GM21619 (cell line): ENCODE data around the gene PIANP.

Experiments
- ATAC-seq: cut with Tn5 transposase; IDR thresholded peaks from one replicate; pipeline ENCODE4 v1.9.1; 2021; ENCODE audit not compliant: unreplicated experiment

Gene PIANP

DNA sequence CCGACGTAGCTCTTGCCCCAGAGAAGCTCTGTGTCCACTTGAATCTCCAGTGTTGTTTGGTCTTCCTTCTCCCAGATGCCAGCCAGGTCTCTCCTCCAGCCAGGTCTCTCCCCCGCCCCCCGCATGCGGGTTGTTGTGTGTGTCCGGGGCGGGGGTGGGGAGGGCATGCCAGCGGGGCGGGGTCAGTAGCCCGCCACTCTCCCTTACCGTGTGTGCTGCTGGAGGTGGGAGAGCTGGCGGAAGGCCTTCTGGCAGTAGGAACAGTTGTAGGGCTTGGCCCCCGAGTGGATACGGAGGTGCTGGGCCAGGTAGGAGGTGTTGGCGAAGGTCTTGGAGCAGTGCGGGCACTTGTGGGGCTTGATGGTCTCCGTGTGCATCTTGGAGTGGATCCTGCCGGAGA is 28.5 kb downstream of the PIANP start:
- no peak for ATAC-seq

DNA sequence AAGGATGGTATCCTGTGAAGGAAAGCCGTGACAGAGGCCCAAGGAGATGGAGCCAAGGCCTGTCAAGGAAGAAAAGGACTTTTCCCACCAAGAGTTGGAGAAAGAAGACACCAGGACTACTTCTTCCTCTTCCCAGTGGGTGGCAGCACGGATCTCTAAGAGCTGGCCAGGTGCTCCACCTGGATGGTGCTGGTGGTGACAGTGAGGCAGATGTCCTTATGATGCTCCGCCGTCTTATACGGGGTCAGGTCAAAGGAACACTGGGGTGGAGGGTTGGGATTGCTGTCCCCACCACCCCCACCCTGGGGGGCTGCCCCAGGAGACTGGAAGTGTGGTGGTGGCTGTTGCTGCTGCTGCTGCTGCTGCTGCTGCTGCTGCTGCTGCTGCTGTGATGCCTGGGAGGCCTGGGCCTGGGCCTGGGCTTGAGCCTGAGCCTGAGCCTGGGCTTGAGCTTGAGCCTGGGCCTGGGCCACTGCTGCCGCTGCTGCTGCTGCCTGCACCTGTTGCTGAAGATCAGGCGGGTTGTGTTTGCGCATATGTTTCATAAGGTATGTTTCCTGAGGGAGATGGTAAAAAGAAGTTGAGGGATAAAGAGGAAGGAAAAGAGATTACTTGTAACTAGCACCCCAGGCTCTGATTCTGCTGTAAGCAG is 32.9 kb downstream of the PIANP start:
- ATAC-seq, result no peak

DNA sequence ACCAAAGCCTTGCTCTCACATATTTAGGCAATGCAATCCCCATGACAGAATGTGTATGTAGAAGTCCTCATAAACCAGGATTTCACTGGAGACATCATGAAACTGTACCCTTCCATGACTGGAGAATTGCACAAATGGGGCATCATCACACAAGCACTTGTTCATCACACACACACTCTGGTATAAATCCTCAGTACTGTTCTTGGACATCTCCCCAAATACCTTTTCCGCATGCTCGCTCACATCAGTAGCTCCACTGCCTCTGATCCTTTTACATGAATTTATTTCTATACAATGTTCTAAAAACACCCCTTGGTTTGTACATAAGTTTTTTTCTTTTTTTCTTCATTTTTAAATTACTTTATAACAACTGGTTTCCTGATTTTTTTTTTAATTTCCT is 34.4 kb downstream of the PIANP start:
- no peak for ATAC-seq

DNA sequence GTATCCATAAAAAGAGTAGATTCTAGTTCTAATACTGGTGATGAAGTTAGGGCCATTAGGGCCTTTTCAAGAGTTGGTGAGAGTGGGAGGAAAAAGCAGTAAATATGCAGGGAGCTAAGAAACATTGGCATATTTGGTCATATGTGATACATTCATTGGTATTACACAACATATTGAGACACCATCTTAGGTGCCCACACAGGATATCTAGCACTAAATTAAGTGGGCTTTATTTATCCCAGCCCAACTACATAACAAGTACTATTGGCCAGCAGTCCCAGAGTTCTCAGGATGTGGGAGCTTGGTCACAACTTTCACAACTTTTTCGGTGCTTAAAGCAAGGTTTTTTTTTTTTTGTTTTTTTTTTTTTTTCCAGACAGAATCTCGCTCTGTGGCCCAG is 35.7 kb downstream of the PIANP start:
- ATAC-seq, result no peak

DNA sequence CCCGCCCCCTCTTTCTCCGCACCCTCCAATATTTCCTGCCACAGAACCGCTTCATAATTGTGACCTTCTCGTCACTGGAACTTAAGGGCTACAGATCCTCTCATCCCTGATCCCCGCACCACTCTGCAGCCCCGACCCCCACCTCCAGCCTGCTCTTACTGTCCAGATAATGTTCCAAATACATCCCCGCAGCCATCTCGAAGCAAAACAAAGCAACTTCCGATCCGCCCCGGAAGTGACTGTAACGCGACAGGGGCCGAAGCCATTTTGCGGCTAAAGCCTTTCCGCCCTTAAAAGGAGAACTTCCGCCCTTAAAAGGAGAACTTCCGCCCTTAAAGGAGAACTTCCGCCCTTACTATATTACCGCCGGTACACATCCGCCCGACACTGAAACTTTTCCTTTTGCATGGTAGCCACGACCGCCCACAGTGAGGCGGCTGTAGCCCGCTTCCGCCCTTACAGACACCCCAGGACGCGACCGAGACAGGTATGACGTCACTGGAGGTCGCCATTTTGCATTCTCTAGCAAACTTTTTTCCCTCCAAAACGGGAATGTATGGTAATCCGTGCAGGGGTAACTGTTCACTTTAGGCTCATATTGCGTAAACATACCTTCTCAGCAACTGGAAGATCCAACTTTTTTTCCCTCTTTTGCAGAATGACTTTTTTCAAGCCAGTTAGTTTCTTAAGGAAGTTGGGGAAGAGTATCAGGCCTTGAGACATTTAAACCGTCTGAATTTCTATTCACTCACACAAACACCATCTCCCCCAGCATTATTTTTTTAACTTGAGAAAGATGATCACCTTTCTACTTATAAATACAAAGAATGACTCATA is 37.5 kb downstream of the PIANP start, which contains the start of gene ING4:
ING4 (minus strand) TSS at position 214 of the 837 bp plus-strand sequence; CDS start at position 196, 18 bp downstream.
- peak; percentile 99 for ATAC-seq

DNA sequence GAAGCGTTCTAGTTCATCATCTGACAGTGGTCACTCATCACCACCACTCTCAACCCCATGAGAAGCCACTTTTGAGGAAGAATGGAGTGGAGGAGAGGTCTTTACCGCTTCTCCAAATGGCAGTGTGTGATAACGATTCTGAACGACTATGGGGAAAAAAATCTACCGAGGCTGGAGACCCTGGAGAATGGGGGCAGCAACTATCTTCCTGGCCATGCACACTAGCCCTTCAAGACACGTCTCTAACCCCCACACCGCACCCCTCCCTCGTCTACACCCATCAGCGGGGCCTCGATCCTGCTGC is 38.1 kb downstream of the PIANP start:
- peak; percentile 14 for ATAC-seq

DNA sequence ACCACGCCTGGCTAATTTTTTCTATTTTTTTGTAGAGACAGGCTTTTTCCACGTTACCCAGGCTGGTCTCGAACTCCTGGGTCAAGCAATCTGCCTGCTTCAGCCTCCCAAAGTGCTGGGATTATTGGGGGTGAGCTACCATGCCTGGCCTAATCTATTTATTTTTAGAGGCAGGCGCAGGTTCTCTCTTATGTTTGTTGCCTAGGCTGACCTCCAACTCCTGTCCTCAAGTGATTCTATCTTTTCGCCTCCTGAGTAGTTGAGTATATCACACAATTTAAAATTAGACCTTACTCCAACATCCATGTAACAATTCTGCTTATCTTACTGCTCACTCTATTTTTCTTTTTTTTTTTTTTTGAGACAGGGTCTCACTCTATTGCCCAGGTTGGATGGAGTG is 46.6 kb downstream of the PIANP start:
- no peak for ATAC-seq

DNA sequence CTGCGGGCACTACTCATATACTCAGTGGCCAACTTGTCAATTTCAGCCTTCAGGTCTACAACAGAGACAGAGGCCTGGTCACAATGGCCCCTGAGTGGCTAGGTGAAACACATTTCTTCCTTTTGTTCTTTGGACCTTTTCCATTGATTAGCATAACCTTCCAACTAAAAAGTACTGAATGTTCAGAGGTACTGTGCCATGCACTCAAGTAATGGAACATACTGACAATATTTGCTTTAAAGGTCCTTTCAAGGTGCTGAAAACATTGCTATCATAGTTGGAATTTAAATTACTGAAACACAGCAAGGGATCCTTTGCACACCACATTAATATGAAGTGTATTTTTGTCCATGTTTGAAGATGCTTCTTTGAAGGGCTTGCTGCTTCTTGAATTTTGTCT is 47.3 kb downstream of the PIANP start:
- ATAC-seq, result no peak

DNA sequence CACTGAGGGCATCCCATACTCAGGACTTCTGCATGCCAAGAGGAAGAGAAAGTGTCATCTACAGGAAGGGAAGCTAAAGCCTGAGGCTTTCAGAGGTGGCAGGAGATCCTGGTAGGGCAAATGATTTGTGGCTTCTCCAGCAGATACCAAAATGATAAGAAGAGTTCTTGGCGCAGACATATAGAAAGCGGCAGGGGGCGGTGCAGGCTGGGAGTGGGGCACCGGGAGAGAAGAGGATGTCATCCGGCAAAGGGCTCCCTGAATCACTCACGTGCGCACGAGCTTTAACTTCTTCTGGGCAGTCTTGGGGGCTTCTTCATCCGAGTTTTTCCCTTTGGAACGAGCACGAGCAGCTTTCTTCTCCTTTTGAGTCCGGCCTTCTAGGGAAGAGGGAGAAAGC is 48.2 kb downstream of the PIANP start:
- no peak for ATAC-seq

DNA sequence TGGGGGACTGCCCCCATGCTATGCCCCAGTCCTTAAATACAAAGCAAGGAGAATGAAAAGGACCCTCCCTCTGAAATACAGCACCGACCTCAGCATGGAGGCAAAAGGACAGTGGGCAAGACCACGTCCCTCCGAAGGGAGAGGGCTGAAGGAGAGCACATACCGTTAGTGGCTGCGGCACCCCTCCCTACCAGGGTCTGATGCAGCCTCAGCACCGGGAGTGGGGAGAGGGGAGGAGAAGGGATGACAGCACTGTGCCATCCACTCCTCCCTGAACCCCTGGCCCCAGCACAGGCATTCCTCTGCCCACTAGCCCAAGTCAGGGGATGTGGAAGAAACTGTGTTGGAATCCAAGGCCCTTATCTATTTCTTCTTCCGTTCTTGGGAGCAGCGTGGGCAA is 49.8 kb downstream of the PIANP start:
- ATAC-seq, result no peak

DNA sequence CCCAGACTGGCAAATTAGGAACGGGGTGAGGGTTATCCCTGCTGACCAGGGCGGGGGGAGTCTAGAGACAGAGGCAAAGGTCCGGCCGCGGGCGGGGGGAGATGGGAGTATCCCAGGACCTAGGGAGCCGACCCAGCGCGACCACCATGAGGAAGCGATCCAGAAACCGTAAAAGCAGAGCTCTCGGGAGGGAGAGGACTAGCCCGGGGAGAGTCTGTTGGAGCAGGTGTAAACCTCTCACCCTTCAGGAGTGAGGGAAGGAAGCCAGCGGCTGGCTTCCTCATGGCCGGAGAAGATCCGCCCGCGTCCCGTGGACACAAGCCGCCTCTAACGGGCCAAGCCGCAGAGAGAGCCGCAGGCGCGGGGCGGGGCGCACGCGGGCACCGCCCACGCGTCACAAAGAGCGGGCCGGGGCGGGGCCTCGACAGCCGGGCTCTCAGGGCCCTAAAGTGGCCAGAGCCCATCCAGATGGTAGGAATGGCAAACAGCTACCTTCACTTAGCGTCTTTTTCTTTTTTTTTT is 53.5 kb downstream of the PIANP start, which contains the start of gene ACRBP:
ACRBP (minus strand) TSS at position 350 of the 522 bp plus-strand sequence; CDS start at position 284, 66 bp downstream.
- ATAC-seq, result no peak

DNA sequence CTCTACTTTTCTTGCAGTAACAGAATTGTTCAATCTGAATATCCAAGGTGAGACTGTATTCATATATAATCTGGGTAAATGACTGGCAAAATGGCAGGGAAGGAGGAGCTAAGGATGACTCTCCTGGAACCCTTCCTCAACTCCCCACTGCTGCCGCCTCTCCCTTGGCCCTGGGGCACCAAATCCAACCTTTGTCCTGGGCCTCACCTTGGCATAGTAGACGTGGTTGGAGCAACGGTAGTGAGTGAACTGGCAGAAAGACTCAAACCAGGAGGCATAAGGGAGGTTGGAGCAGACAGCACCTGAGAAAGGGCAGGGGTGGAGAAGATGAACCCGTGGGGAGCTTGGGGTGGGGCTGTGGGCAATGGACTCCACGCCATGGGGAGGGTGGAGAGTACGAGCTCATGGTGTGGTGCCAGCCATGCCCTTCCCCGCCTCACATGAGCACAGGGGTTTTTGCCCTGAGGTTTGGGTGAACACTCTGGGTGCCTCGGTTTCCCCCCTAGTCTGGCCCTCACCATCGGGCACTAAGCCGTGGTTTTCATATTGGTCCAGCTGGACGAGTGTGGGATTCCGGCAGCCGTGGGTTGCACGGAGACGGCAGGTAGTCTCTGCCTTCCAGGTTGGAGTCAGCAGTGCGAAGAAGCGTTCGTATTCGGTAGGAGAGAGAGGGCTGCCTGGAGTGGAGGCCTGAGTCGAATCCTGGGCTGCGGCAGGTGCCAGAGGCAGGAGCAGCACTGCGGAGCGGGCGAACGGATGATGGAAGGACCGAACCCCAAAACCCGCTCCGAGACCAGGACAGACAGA is 54.1 kb downstream of the PIANP start:
- ATAC-seq, result no peak

DNA sequence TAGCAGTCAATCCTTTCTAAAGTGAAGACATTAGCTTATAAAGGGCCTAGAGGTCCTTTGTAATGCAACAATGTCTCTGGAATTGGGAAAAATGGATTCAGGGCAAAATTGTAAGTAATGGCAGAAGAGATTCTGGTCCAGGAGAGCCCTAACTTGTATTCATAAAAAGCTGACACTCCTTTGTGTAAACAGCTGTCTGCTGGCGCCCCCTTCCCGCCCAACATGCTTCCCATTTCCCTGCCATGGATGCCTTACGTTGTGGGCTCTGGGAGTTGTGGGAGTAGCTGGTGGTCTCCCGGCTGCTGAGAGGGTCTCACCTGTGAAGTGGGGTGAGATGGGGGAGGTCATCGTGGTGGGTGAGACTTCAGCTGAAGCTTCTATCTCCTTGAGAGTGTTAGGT is 55.7 kb downstream of the PIANP start:
- no peak for ATAC-seq

DNA sequence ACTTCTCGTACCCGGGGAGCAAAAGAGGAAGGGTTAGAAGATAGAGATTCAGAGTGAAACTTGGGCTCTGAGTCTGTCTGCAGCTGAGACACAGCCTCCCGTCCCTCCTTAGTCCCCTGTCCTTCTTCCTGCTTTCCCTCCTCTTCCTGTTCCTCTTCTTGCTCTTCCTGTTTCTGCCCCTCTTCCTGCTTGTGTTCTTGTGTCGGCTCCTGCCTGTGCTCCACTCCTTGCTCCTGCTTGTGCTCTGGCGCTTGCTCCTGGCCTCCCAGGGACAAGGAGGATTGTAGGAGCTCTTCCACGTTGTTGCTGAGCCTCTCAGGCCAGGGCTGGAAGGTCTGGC is 56.4 kb downstream of the PIANP start:
- no peak for ATAC-seq
